Endothelial cell of umbilical vein (primary cell): ENCODE results near the gene AP3S2.
"Not testable (repeated sequence)": the region's sequence is repeated elsewhere in the genome, so short reads cannot be mapped to it uniquely, and the experiment has no call there.

Experiments used
- EZH2 ChIP-seq: IDR thresholded peaks from 2 replicates; pipeline ENCODE4 v1.6.1; 2012; ENCODE audit warnings: borderline replicate concordance, low read depth, mild to moderate bottlenecking, moderate library complexity, low read length, inconsistent platforms; ENCODE audit not compliant: severe bottlenecking
- MYC ChIP-seq: IDR thresholded peaks from one replicate; pipeline ENCODE4 v1.6.1; 2011; ENCODE audit warnings: mild to moderate bottlenecking, low read depth, low read length
- POLR2A ChIP-seq: IDR thresholded peaks from 2 replicates; pipeline ENCODE4 v1.6.1; 2012; ENCODE audit warnings: low read depth, mild to moderate bottlenecking, control low read depth, low read length
- TF ChIP-seq, protein P1 (sequence below), 2 donors: IDR thresholded peaks; 1 replicate in 1 of 2; 2 replicates in 1 of 2; pipeline ENCODE4 v1.5.1; 2011; ENCODE audit warnings: low read length in 2 of 2, mild to moderate bottlenecking in 2 of 2, moderate library complexity in 2 of 2, control low read depth in 1 of 2, inconsistent platforms in 1 of 2, low read depth in 1 of 2; ENCODE audit not compliant: insufficient read depth in 1 of 2; ENCODE audit errors: extremely low read depth in 1 of 2
- TF ChIP-seq, protein P2 (sequence below): IDR thresholded peaks from 2 replicates; pipeline ENCODE4 v1.6.1; 2011; ENCODE audit not compliant: insufficient read depth, insufficient read length

DNA sequence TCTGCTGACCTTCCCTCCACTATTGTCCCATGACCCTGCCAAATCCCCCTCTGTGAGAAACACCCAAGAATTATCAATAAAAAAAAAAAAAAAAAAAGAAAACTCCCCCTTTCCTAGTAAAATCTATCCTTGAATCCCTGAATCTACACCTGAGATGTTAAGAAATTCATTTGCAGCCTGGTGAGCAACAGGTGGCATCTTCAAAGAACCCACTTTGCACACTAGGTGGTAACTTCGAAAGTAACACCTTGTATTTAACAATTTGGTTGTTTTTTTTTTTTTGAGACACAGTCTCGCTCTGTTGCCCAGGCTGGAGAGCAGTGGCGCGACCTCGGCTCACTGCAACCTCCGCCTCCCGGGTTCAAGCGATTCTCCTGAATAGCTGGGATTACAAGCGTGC, 24.3 kb downstream of the AP3S2 start:
- TF ChIP-seq, protein P1, sequence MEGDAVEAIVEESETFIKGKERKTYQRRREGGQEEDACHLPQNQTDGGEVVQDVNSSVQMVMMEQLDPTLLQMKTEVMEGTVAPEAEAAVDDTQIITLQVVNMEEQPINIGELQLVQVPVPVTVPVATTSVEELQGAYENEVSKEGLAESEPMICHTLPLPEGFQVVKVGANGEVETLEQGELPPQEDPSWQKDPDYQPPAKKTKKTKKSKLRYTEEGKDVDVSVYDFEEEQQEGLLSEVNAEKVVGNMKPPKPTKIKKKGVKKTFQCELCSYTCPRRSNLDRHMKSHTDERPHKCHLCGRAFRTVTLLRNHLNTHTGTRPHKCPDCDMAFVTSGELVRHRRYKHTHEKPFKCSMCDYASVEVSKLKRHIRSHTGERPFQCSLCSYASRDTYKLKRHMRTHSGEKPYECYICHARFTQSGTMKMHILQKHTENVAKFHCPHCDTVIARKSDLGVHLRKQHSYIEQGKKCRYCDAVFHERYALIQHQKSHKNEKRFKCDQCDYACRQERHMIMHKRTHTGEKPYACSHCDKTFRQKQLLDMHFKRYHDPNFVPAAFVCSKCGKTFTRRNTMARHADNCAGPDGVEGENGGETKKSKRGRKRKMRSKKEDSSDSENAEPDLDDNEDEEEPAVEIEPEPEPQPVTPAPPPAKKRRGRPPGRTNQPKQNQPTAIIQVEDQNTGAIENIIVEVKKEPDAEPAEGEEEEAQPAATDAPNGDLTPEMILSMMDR (IDR thresholded peaks at IDR 0.05; ENCODE audit: extremely low read depth in 1 of 2, insufficient read depth in 1 of 2, low read depth in 1 of 2, low read length in 2 of 2), result not testable (repeated sequence)
- not testable (repeated sequence) for TF ChIP-seq MYC, EZH2, POLR2A
- TF ChIP-seq, protein P2, sequence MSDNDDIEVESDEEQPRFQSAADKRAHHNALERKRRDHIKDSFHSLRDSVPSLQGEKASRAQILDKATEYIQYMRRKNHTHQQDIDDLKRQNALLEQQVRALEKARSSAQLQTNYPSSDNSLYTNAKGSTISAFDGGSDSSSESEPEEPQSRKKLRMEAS, result not testable (repeated sequence)
